Loucy (cell line): Measurements from ENCODE around the gene ZMYND15.

Source experiments
- H2AFZ ChIP-seq: fragments of 200-600 bp; sonication (generic); 2 replicates; pipeline ENCODE4 v1.6.0; 2016; ENCODE audit warnings: antibody characterized with exemption, mild to moderate bottlenecking, low read length, moderate library complexity
- H3F3A ChIP-seq: fragments of 200-600 bp; 2 replicates; pipeline ENCODE4 v1.6.0; 2016; ENCODE audit warnings: antibody characterized with exemption, low read depth, mild to moderate bottlenecking
- H3K27me3 ChIP-seq: fragments of 200-600 bp; sonication (generic); 2 replicates; pipeline ENCODE4 v1.6.1; 2014; ENCODE audit warnings: low read length, mild to moderate bottlenecking; ENCODE audit not compliant: insufficient read depth, poor library complexity, severe bottlenecking
- H3K36me3 ChIP-seq: fragments of 200-600 bp; sonication (generic); 2 replicates; pipeline ENCODE4 v1.6.1; 2016; ENCODE audit warnings: low read length; ENCODE audit not compliant: insufficient read depth
- H3K4me1 ChIP-seq: fragments of 200-600 bp; sonication (generic); 2 replicates; pipeline ENCODE4 v1.5.1; 2014; ENCODE audit warnings: low read length, mild to moderate bottlenecking; ENCODE audit not compliant: insufficient read depth, poor library complexity, severe bottlenecking
- H3K4me2 ChIP-seq: fragments of 200-600 bp; sonication (generic); 2 replicates; pipeline ENCODE4 v1.6.0; 2014; ENCODE audit warnings: antibody characterized with exemption, low read length, low read depth, mild to moderate bottlenecking; ENCODE audit not compliant: poor library complexity, severe bottlenecking
- H3K4me3 ChIP-seq: fragments of 200-600 bp; sonication (generic); 2 replicates; pipeline ENCODE4 v1.5.1; 2014; ENCODE audit warnings: low read length, mild to moderate bottlenecking, mixed read lengths; ENCODE audit not compliant: poor library complexity, severe bottlenecking
- H3K79me2 ChIP-seq: fragments of 200-600 bp; sonication (generic); 2 replicates; pipeline ENCODE4 v1.6.1; 2014; ENCODE audit warnings: low read length; ENCODE audit not compliant: insufficient read depth
- H3K9ac ChIP-seq: fragments of 200-600 bp; sonication (generic); 2 replicates; pipeline ENCODE4 v1.6.0; 2014; ENCODE audit warnings: mild to moderate bottlenecking, low read depth, low read length, moderate library complexity; ENCODE audit not compliant: poor library complexity, severe bottlenecking
- H3K9me2 ChIP-seq: fragments of 200-600 bp; sonication (generic); replicated peaks from 2 replicates; pipeline ENCODE4 v1.6.1; 2016; ENCODE audit warnings: low read depth, low read length, mixed read lengths
- H3K9me3 ChIP-seq: fragments of 200-600 bp; sonication (generic); 2 replicates; pipeline ENCODE4 v1.6.1; 2014; ENCODE audit warnings: mild to moderate bottlenecking, antibody characterized with exemption, low read length, low read depth; ENCODE audit not compliant: insufficient read depth
- H4K20me1 ChIP-seq: fragments of 200-600 bp; sonication (generic); 2 replicates; pipeline ENCODE4 v1.6.0; 2014; ENCODE audit warnings: antibody characterized with exemption, low read length, mild to moderate bottlenecking; ENCODE audit not compliant: insufficient read depth, poor library complexity, severe bottlenecking
- EZH2phosphoT487 ChIP-seq: fragments of 200-600 bp; IDR thresholded peaks from 2 replicates; pipeline ENCODE4 v1.6.1; 2018; ENCODE audit warnings: antibody characterized with exemption, mild to moderate bottlenecking, moderate library complexity, borderline replicate concordance
- TF ChIP-seq, protein P1 (sequence below): fragments of 200-600 bp; sonication (generic); conservative IDR thresholded peaks from 2 replicates; pipeline ENCODE4 v1.5.1; 2014; ENCODE audit warnings: mild to moderate bottlenecking, antibody characterized with exemption, low read length

The ZMYND15 gene

GRCh38 chr17:4720787-4721186 lies 18.8 kb upstream of the ZMYND15 start:
- no peaks in the 10 kb centered on the region for H3K9me3 ChIP-seq
- H3F3A ChIP-seq = no peaks in the 10 kb centered on the region
- peaks cover 3% of the 10 kb centered on the region for H4K20me1 ChIP-seq
- no peak overlapping the region for H3K4me2 ChIP-seq
- no peak overlapping the region for H3K4me3 ChIP-seq
- no peak overlapping the region for H3K9ac ChIP-seq
- H3K4me1 ChIP-seq = peaks cover 8% of the 10 kb centered on the region
- peaks cover 23% of the 10 kb centered on the region; the same call in 1 of the 2 replicates for H3K36me3 ChIP-seq
- TF ChIP-seq EZH2phosphoT487 = no peak
- TF ChIP-seq, protein P1, sequence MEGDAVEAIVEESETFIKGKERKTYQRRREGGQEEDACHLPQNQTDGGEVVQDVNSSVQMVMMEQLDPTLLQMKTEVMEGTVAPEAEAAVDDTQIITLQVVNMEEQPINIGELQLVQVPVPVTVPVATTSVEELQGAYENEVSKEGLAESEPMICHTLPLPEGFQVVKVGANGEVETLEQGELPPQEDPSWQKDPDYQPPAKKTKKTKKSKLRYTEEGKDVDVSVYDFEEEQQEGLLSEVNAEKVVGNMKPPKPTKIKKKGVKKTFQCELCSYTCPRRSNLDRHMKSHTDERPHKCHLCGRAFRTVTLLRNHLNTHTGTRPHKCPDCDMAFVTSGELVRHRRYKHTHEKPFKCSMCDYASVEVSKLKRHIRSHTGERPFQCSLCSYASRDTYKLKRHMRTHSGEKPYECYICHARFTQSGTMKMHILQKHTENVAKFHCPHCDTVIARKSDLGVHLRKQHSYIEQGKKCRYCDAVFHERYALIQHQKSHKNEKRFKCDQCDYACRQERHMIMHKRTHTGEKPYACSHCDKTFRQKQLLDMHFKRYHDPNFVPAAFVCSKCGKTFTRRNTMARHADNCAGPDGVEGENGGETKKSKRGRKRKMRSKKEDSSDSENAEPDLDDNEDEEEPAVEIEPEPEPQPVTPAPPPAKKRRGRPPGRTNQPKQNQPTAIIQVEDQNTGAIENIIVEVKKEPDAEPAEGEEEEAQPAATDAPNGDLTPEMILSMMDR = no peak
- H2AFZ ChIP-seq = no peak overlapping the region
- no peaks in the 10 kb centered on the region for H3K9me2 ChIP-seq
- H3K27me3 ChIP-seq = no peaks in the 10 kb centered on the region
- H3K79me2 ChIP-seq = peaks cover 19% of the 10 kb centered on the region

DNA sequence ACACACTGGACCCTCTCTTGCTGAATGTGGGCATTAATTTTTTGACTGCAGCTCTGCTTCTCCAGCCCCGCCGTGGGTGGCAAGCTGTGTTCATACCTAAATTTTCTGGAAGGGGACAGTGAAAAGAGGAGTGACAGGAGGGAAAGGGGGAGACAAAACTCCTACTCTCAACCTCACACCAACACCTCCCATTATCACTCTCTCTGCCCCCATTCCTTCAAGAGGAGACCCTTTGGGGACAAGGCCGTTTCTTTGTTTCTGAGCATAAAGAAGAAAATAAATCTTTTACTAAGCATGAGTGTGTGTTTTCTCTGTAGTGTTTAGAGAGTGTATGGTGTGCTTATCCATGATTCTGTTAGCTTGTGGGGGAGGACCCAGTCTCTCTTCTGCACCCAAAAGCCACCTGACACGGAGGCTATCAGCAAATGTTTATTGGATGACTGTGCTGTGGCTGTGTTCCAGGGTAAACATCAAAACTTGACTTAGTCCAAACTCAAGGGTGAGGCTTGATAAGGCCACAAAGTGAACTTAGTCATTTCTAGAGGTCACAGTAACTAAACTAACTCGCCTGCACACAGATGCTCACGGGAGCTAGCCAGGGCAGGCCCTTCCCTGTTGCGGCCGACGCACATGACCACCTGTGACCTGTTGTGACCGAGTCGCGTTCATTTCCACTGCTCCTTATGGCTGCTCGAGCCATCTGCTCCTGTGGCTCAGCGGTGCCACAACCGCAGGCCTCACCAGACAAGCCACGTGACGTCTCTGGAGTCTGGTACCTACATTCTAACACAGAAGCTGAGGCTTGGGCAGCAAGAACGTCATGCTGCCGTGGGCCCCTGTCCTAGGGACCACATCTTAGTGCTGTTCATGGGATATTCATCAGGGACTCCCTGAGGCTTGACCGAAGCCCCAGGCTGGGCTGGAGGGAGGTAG lies 18.2 kb upstream of the ZMYND15 start:
- Histone ChIP-seq H3K9ac (no peak overlapping the region), H3K9me3 (no peaks in the 10 kb centered on the region), H4K20me1 (no peaks in the 10 kb centered on the region), H3F3A (no peaks in the 10 kb centered on the region), H3K9me2 (no peaks in the 10 kb centered on the region), H3K36me3 (peaks cover 23% of the 10 kb centered on the region; the same call in 1 of the 2 replicates), H3K4me2 (no peak overlapping the region), H3K4me1 (peaks cover 5% of the 10 kb centered on the region), H3K27me3 (no peaks in the 10 kb centered on the region), H3K4me3 (no peak overlapping the region), H3K79me2 (peaks cover 12% of the 10 kb centered on the region; the same call in 1 of the 2 replicates), H2AFZ (no peak overlapping the region)
- TF ChIP-seq, protein P1 = no peak
- no peak for TF ChIP-seq EZH2phosphoT487

- no peak overlapping the region for H3K4me2 ChIP-seq
- no peaks in the 10 kb centered on the region for H4K20me1 ChIP-seq
- no peak overlapping the region for H2AFZ ChIP-seq
- H3K9me2 ChIP-seq = no peaks in the 10 kb centered on the region
- no peak overlapping the region for H3K4me3 ChIP-seq
- no peaks in the 10 kb centered on the region for H3K4me1 ChIP-seq
- H3K9me3 ChIP-seq = no peaks in the 10 kb centered on the region
- TF ChIP-seq, protein P1 = no peak
- TF ChIP-seq EZH2phosphoT487 = no peak
- no peaks in the 10 kb centered on the region for H3K27me3 ChIP-seq
- H3F3A ChIP-seq = no peaks in the 10 kb centered on the region
- H3K36me3 ChIP-seq = peaks cover 13% of the 10 kb centered on the region; the same call in 1 of the 2 replicates
- peaks cover 2% of the 10 kb centered on the region; the same call in 1 of the 2 replicates for H3K79me2 ChIP-seq
- H3K9ac ChIP-seq = no peak overlapping the region
Observed at GRCh38 chr17:4722678-4723240, 16.9 kb upstream of the ZMYND15 start.
